GM10248 (cell line): ENCODE data around the gene SH3BGR.

ENCODE experiments used
- CTCF ChIA-PET: fragments of 300-600 bp; sonication (Branson Sonifier 250); formaldehyde crosslinking; extraction: SDS; loops from one replicate; lab custom pipeline; 2021; ENCODE audit warnings: antibody characterized with exemption; lab: Yijun Ruan, JAX
- POLR2A ChIA-PET: fragments of 350-650 bp; sonication (Branson Sonifier 250); formaldehyde crosslinking; extraction: SDS; loops from one replicate; lab custom pipeline; 2020; ENCODE audit warnings: antibody characterized with exemption; lab: Yijun Ruan, JAX
- DNase-seq: peaks from one replicate; pipeline ENCODE4 v3.0.0; 2012; ENCODE audit errors: extremely low spot score
- CTCF ChIP-seq: IDR thresholded peaks from 2 replicates; pipeline ENCODE4 v1.5.1; 2012; ENCODE audit warnings: mild to moderate bottlenecking, low read depth; ENCODE audit errors: extremely low read depth, missing control alignments, control extremely low read depth

SH3BGR gene

GRCh38 chr21:39515684-39516472 lies 64.1 kb downstream of the SH3BGR start:
- CTCF ChIA-PET: interaction anchor here (2.8 kb wide), 1 partner anchor 10 kb away, joined by 10 read pairs; no protein-coding TSS in a partner anchor
- TF ChIP-seq CTCF: no peak
- POLR2A ChIA-PET: no interaction called here
- DNase-seq: no peak

- ChIA-PET POLR2A (no interaction called here), CTCF (interaction anchor here (0.7 to 3.9 kb wide), 25 partner anchors 9 to 1616 kb away, joined by 3 to 30 read pairs (median 5); no protein-coding TSS in a partner anchor)
- peak; percentile 79 for DNase-seq
- TF ChIP-seq CTCF: peak; percentile 82
These were observed 66.5 kb downstream of the SH3BGR start for GRCh38 chr21:39518055-39518846.

GRCh38 chr21:39518847-39519210 lies 67.1 kb downstream of the SH3BGR start:
- DNase-seq: no peak
- no peak for TF ChIP-seq CTCF
- POLR2A ChIA-PET: no interaction called here
- CTCF ChIA-PET: interaction anchor here (0.7 to 3.9 kb wide), 24 partner anchors 8 to 1615 kb away, joined by 3 to 30 read pairs (median 5); no protein-coding TSS in a partner anchor

GRCh38 chr21:39519835-39520234 lies 68.1 kb downstream of the SH3BGR start:
- no peak for DNase-seq
- ChIA-PET POLR2A (no interaction called here), CTCF (interaction anchor here (3.9 kb wide), 1 partner anchor 195 kb away, joined by 30 read pairs; no protein-coding TSS in a partner anchor)
- no peak for TF ChIP-seq CTCF

- TF ChIP-seq CTCF: no peak
- no peak for DNase-seq
- POLR2A ChIA-PET: no interaction called here
- CTCF ChIA-PET: interaction anchor here (0.8 to 1.3 kb wide), 3 partner anchors 191 to 1546 kb away, joined by 3 to 4 read pairs (median 3); no protein-coding TSS in a partner anchor
These were observed 71.6 kb downstream of the SH3BGR start for GRCh38 chr21:39523399-39523798.

GRCh38 chr21:39523915-39524314 lies 72.1 kb downstream of the SH3BGR start:
- CTCF ChIA-PET: interaction anchor here (0.8 to 1.3 kb wide), 3 partner anchors 190 to 1545 kb away, joined by 3 to 4 read pairs (median 3); no protein-coding TSS in a partner anchor
- no peak for DNase-seq
- no peak for TF ChIP-seq CTCF
- POLR2A ChIA-PET: no interaction called here
